ENCODE data around the gene RNF7.
A peak's percentile ranks its signal among the peaks of the same experiment; 100 is the strongest.
"Not testable (repeated sequence)": the region's sequence is repeated elsewhere in the genome, so short reads cannot be mapped to it uniquely, and the experiment has no call there.

The RNF7 gene

DNA sequence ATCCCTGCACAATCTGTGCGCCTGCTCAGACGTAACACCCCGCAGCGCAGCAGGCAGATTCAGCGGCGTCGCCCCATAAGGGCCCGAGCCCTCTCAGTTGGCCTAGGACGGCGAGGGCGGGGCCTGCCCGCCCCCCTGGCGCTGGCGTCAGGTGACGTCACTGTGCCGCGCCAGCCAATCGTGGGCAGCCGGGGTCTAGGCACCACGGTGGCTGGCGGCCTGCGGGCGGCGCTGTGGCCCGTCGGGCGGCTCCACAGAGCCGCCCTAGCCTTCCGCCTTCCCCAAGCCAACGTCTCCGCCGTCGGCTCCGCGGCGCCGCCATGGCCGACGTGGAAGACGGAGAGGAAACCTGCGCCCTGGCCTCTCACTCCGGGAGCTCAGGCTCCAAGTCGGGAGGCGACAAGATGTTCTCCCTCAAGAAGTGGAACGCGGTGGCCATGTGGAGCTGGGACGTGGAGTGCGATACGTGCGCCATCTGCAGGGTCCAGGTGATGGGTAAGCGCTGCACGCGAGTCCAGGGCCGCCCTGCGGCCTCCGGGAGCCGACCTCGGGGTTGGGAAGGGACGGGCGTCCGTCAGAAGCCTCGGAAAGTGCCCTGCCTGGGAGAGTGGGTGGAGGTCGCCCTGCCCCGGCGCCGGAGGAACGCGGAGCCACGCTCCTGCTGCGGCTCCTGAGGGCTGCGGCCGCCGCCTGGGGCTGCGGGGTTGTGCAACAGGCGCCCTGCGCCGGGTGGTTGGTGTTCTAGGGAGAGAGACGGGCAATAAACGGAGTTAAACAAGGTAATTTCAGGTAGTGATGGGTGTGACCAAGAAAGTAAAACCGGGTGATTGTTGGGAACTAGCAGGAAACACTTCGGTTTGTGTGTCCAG, at the start of gene RNF7:
TSS of gene RNF7 (plus strand) at position 277 of the 869 bp plus-strand sequence. CDS start at position 321, 44 bp downstream.
- TF ChIP-seq GATA1 (IDR thresholded peaks at IDR 0.05; ENCODE audit: low read depth, low read length) (no peak), POLR2A (IDR thresholded peaks at IDR 0.05; ENCODE audit: low read length) (peak; percentile 73)
- DNase-seq: peak; percentile 96 to 98

DNA sequence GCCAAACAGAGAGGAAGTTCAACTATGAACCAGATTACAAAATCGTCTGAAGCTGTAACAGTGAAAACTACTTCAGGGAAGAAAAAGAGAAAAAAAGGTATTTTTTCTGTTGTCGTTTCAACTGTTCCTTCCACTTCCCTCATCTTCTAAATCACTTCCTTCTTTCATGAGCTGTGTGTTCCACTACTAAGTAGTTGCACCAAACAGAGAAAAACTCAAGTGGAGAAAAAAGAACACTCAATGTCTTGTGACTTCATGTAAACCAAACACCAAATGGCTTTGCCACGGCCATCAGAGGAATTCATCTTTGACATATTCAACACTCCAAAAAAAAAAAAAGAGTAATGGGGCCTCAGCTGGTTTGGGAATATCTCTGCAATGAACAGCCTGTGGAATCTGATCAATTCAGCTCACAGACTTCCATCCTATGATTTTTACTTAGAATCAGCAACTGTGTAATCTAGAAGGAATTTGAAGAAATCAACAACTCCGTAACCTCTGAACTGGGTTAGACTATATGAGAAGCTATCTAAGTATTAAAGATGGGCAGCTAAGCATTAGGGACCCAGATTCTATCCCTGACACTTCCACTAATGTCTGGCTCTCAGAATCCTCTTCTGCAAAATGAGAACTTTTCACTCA, 47.5 kb upstream of the RNF7 start:
- DNase-seq: no peak

GRCh38 chr3:141691471-141691870, 46.6 kb upstream of the RNF7 start:
- DNase-seq: not testable (repeated sequence)

More for the DNA sequence above, 47.5 kb upstream of the RNF7 start:
- no peak for TF ChIP-seq POLR2A (IDR thresholded peaks at IDR 0.05; ENCODE audit: low read length)
- no peak for TF ChIP-seq GATA1 (IDR thresholded peaks at IDR 0.05; ENCODE audit: low read depth, low read length)

DNA sequence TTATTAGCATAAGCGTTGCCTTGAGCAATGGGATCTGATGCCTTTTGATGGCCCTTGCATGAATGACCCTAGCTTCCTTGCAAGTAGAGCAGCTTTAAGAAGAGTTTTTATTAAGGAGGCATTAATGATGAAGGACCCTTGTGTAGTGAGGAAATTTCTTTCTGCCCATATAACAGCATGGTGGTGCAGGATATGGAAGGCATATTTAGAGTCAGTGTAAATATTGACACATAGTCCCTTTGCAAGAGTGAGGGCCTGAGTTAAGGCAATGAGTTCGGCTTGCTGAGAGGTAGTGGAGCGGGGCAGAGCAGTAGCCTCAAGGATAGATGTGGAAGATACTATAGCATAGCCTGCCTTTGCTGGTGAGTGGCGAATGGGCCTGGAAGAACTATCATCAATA, 45.1 kb upstream of the RNF7 start:
- DNase-seq: not testable (repeated sequence)

DNA sequence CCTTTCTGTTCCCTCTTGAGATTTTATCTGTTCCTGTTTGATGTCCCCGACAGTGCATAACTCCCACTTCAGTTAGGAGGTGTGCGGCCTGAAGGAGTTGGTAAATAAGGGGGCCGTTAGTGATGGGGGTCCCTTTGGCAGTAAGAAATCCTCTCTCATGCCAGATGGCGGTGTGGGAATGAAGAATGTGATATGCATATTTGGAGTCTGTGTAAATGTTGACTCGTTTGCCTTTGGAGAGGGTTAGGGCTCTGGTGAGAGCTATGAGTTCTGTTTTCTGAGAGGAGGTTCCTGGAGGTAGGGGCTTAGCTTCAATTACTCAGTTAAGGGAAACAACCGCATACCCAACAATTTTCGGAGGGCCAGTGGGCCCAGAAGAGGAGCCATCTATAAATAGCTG, 38.8 kb upstream of the RNF7 start:
- TF ChIP-seq POLR2A (IDR thresholded peaks at IDR 0.05; ENCODE audit: low read length) (no peak), GATA1 (IDR thresholded peaks at IDR 0.05; ENCODE audit: low read depth, low read length) (no peak)

DNA sequence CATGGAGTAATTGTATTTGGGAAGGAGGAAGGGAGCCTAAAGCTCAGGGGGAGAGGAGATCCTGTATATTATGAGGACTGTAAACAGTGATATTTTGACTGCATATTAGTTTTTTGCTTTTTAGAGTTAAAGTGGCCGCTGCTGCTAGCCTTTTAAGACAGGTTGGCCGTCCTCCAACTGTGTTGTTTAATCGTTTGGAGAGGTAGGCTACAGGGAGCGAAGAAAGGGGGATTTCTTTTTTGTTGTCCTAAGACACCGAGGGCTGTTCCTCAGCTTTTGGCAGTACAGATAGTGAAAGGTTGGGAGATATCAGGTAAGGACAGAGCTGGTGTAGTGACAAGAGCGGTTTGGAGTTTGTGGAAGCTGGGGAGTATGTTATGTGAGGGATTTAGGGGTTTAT, 38.2 kb upstream of the RNF7 start:
- no peak for DNase-seq
- TF ChIP-seq GATA1 (IDR thresholded peaks at IDR 0.05; ENCODE audit: low read depth, low read length): no peak
- no peak for TF ChIP-seq POLR2A (IDR thresholded peaks at IDR 0.05; ENCODE audit: low read length)

More for the DNA sequence above, 38.8 kb upstream of the RNF7 start:
- DNase-seq: no peak

DNA sequence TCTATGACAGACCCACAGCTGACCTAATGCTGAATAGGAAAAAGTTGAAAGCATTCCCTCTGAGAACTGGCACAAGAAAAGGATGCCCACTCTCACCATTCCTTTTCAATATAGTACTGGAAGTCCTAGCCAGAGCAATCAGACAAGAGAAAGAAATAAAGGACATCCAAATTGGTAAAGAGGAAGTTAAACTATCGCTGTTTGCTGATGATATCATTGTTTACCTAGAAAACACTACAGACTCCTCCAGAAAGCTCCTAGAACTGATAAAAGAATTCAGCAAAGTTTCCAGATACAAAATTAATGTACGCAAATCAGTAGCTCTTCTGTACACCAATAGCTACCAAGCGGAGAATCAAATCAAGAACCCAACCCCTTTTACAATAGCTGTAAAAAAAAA, 34.7 kb upstream of the RNF7 start:
- not testable (repeated sequence) for DNase-seq

GRCh38 chr3:141707741-141708203, 30.3 kb upstream of the RNF7 start:
- TF ChIP-seq POLR2A (IDR thresholded peaks at IDR 0.05; ENCODE audit: low read length) (no peak), GATA1 (IDR thresholded peaks at IDR 0.05; ENCODE audit: low read depth, low read length) (no peak)
- DNase-seq: no peak

DNA sequence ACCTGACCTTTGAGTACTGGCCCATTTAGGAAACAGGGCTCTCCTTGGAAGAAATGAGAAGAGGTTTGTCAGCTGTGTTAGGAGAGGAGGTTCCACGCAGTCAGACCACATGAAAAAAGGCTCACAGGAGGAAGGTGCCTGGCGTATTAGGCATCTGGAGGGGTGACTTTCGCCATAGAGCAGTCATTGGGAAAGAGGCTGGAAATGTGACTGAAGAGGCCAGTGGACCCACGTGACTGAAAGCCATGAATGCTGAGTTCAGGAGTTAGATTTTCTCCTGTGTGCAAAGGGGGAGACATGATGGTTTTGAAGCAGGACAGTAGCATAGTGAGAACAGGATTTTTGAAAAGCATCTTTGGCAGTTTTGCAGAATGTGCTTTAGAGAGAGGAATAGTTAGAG, 29.7 kb upstream of the RNF7 start:
- TF ChIP-seq POLR2A (IDR thresholded peaks at IDR 0.05; ENCODE audit: low read length) (no peak), GATA1 (IDR thresholded peaks at IDR 0.05; ENCODE audit: low read depth, low read length) (no peak)
- DNase-seq: no peak

DNA sequence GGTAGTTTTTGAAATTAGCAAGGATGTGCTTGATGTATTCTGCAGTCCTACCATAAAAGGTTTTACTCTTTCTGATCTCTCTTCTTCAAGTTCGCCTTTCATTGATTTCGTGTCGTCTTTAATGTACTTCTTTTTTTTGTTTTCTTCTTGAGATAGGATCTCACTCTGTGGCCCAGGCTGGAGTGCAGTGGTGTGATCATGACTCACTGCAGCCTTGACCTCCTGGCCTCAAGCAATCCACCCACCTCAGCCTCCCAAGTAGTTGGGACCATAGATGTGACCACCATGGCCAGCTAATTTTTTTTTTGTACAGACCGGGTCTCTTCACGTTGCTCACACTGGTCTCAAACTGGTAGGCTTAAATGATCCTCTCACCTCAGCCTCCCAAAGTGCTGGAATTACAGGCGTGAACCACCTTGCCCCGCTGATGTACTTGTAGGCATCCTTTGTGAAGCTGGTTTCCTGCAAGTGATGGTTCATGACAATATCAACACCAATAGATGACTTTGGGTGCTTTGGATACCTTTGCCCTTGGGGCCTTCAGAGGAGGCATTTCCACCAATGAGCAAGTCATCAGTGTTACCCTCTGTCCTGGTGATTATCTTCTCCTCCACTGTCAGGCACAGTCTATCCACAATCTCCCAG, 28.9 kb upstream of the RNF7 start:
- DNase-seq: no peak
- TF ChIP-seq GATA1 (IDR thresholded peaks at IDR 0.05; ENCODE audit: low read depth, low read length) (no peak), POLR2A (IDR thresholded peaks at IDR 0.05; ENCODE audit: low read length) (no peak)

- no peak for DNase-seq
- TF ChIP-seq POLR2A (IDR thresholded peaks at IDR 0.05; ENCODE audit: low read length) (no peak), GATA1 (IDR thresholded peaks at IDR 0.05; ENCODE audit: low read depth, low read length) (no peak)
Measured at GRCh38 chr3:141710121-141710520, 28.0 kb upstream of the RNF7 start.

- no peak for DNase-seq
- TF ChIP-seq POLR2A (IDR thresholded peaks at IDR 0.05; ENCODE audit: low read length): no peak
- TF ChIP-seq GATA1 (IDR thresholded peaks at IDR 0.05; ENCODE audit: low read depth, low read length): no peak
Measured at GRCh38 chr3:141710888-141711616, 27.0 kb upstream of the RNF7 start.

DNA sequence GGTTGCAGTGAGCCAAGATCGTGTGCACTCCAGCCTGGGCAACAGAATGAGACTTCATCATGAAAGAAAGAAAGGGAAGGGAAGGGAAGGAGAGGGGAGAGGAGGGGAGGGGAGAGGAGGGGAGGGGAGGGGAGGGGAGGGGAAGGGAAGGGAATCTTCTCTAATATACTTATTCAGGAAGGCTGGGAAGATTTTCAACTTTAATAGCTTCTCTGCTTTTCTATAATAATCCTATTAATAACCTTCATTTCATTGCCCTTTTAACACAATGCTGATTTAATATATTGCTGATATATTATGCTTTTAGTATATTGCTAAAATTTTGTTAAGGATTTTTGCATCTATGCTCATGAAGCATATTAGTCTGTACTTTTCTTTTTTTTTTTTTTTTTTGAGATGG, 23.4 kb upstream of the RNF7 start:
- no peak for DNase-seq
- TF ChIP-seq POLR2A (IDR thresholded peaks at IDR 0.05; ENCODE audit: low read length) (no peak), GATA1 (IDR thresholded peaks at IDR 0.05; ENCODE audit: low read depth, low read length) (no peak)

- no peak for DNase-seq
- no peak for TF ChIP-seq GATA1 (IDR thresholded peaks at IDR 0.05; ENCODE audit: low read depth, low read length)
- TF ChIP-seq POLR2A (IDR thresholded peaks at IDR 0.05; ENCODE audit: low read length): no peak
Measured at GRCh38 chr3:141722081-141722480, 16.0 kb upstream of the RNF7 start.

Data from erythroblast (primary cell).